ENCODE data around the gene GLRX3. TPM values are rescaled to one million over a fixed set of nuclear protein-coding genes. Genes with fewer than 3 reads are reported as not detected.

Gene GLRX3
- total RNA-seq, 1 experiment from 2014 or later, result 142 TPM

GRCh38 chr10:130127364-130128061, 8.7 kb upstream of the GLRX3 start:
- POLR2A ChIA-PET, result interaction anchor here (1.0 to 1.1 kb wide), 2 partner anchors 9 to 17 kb away, joined by 3 to 6 read pairs; partner anchors contain the start of genes C10orf143 and GLRX3
- peak; percentile 95 for ATAC-seq
- peak; percentile 77 for DNase-seq (ENCODE audit: low spot score)
- peak; percentile 27; the same call in 1 of the 2 replicates for TF ChIP-seq CTCF (IDR thresholded peaks at IDR 0.05)
- no peak for TF ChIP-seq EMX1 (CRISPR knock-in tag; IDR thresholded peaks at IDR 0.05)
- no peak for TF ChIP-seq CDX4 (CRISPR knock-in tag; IDR thresholded peaks at IDR 0.05; ENCODE audit: borderline replicate concordance)
- TF ChIP-seq IRF2 (CRISPR knock-in tag; IDR thresholded peaks at IDR 0.05; ENCODE audit: borderline replicate concordance, low read depth), result no peak
- TF ChIP-seq ERG (CRISPR knock-in tag; IDR thresholded peaks at IDR 0.05), result no peak
- TF ChIP-seq MAX (CRISPR knock-in tag; IDR thresholded peaks at IDR 0.05), result peak; percentile 86
- TF ChIP-seq CREM (CRISPR knock-in tag; IDR thresholded peaks at IDR 0.05), result no peak
- no peak for TF ChIP-seq ZNF671 (CRISPR knock-in tag; IDR thresholded peaks at IDR 0.05)
- no peak for TF ChIP-seq E2F4 (CRISPR knock-in tag; IDR thresholded peaks at IDR 0.05; ENCODE audit: borderline replicate concordance, low read depth)
- TF ChIP-seq PREB (CRISPR knock-in tag; IDR thresholded peaks at IDR 0.05; ENCODE audit: borderline replicate concordance), result no peak
- TF ChIP-seq ZNF532 (CRISPR knock-in tag; IDR thresholded peaks at IDR 0.05; ENCODE audit: borderline replicate concordance), result no peak
- TF ChIP-seq ZBTB21 (CRISPR knock-in tag; IDR thresholded peaks at IDR 0.05; ENCODE audit: borderline replicate concordance), result no peak
- TF ChIP-seq MLX (CRISPR knock-in tag; IDR thresholded peaks at IDR 0.05), result no peak
- TF ChIP-seq ZNF317 (CRISPR knock-in tag; IDR thresholded peaks at IDR 0.05; ENCODE audit: borderline replicate concordance, low read depth), result no peak
- TF ChIP-seq CBFB (CRISPR knock-in tag; IDR thresholded peaks at IDR 0.05; ENCODE audit: low read depth), result no peak
- peak; percentile 84; the same call in 1 of the 2 replicates for TF ChIP-seq TEAD4 (CRISPR knock-in tag; IDR thresholded peaks at IDR 0.05)
- no peak for TF ChIP-seq TP53 (CRISPR knock-in tag; IDR thresholded peaks at IDR 0.05)
- TF ChIP-seq GRHL2 (CRISPR knock-in tag; IDR thresholded peaks at IDR 0.05; ENCODE audit: insufficient replicate concordance, severe bottlenecking), result no peak
- no peak for TF ChIP-seq ARID4B (CRISPR knock-in tag; IDR thresholded peaks at IDR 0.05; ENCODE audit: borderline replicate concordance)
- no peak for TF ChIP-seq GABPB1 (CRISPR knock-in tag; IDR thresholded peaks at IDR 0.05)

More at GRCh38 chr10:130127364-130128061, 8.7 kb upstream of the GLRX3 start:
- H3K9me3 Mint-ChIP-seq, result no peaks in the 10 kb centered on the region
- H3K27me3 Mint-ChIP-seq (ENCODE audit: low read depth), result peaks cover 5% of the 10 kb centered on the region; the same call in 1 of the 2 replicates
- no peak overlapping the region for H3K4me3 Mint-ChIP-seq
- H3K4me1 Mint-ChIP-seq, result peaks cover 16% of the 10 kb centered on the region
- CTCF ChIA-PET, result interaction anchor here (0.6 to 4.5 kb wide), 14 partner anchors 10 to 397 kb away, joined by 3 to 64 read pairs (median 4); partner anchors contain the start of genes C10orf143 and GLRX3
- no peak overlapping the region; the same call in 1 of the 2 replicates for H3K27ac Mint-ChIP-seq
- H3K36me3 Mint-ChIP-seq, result no peaks in the 10 kb centered on the region
